Upper lobe of left lung (tissue), 6 donors: Measurements from ENCODE around the gene MALSU1. TPM values are rescaled to one million over a fixed set of nuclear protein-coding genes. Genes with fewer than 3 reads are reported as not detected.

Experiments used
- ATAC-seq, 2 donors: fragments of 200-7000 bp; cut with Tn5 transposase; one replicate each; pipeline ENCODE4 v1.9.1; 2022; ENCODE audit warnings: mild to moderate bottlenecking in 2 of 2, moderate library complexity in 2 of 2; ENCODE audit not compliant: low FRiP score in 2 of 2
- DNase-seq, 2 donors: peaks; one replicate each; pipeline ENCODE4 v3.0.0-alpha.2; 2019 to 2020
- H3K27ac ChIP-seq, 4 donors: fragments of 200-600 bp; sonication (generic); one replicate each; pipeline ENCODE4 v1.5.1; 2016 to 2019
- H3K27me3 ChIP-seq, 4 donors: fragments of 200-600 bp; sonication (generic); one replicate each; pipeline ENCODE4 v1.5.1; 2017 to 2019
- H3K36me3 ChIP-seq, 4 donors: fragments of 200-600 bp; sonication (generic); one replicate each; pipeline ENCODE4 v1.5.1; 2016 to 2019
- H3K4me1 ChIP-seq, 4 donors: fragments of 200-600 bp; sonication (generic); one replicate each; pipeline ENCODE4 v1.5.1; 2018 to 2019
- H3K4me3 ChIP-seq, 4 donors: fragments of 200-600 bp; sonication (generic); one replicate each; pipeline ENCODE4 v1.5.1; 2017 to 2019; ENCODE audit warnings: mild to moderate bottlenecking in 2 of 4, moderate library complexity in 1 of 4
- H3K9me3 ChIP-seq, 4 donors: fragments of 200-600 bp; sonication (generic); one replicate each; pipeline ENCODE4 v1.5.1; 2018 to 2019
- CTCF ChIP-seq, 6 experiments: fragments of 450-650 bp in 4 of 6; fragments of 200-600 bp in 2 of 6; sonication (generic) in 2 of 6; IDR thresholded peaks; one replicate each; pipeline ENCODE4 v1.5.1; 2016 to 2019; ENCODE audit warnings: antibody characterized with exemption in 6 of 6
- EP300 ChIP-seq, 4 donors: sonication (generic); formaldehyde crosslinking; IDR thresholded peaks; one replicate each; pipeline ENCODE4 v1.5.1; 2017; ENCODE audit warnings: antibody characterized with exemption in 4 of 4, control low read depth in 2 of 4
- POLR2A ChIP-seq, 4 donors: fragments of 450-650 bp; IDR thresholded peaks; one replicate each; pipeline ENCODE4 v1.5.1; 2016 to 2017; ENCODE audit warnings: antibody characterized with exemption in 4 of 4, mild to moderate bottlenecking in 2 of 4
- POLR2AphosphoS5 ChIP-seq, 2 donors: sonication (generic); formaldehyde crosslinking; IDR thresholded peaks; one replicate each; pipeline ENCODE4 v1.5.1; 2017; ENCODE audit warnings: antibody characterized with exemption in 2 of 2
- WGBS, 2 donors: methylation state at CpG; one replicate each; pipeline ENCODE4 v1.1.5; 2017 to 2018; 5-methylcytosine and 5-hydroxymethylcytosine counted together
- total RNA-seq, 6 donors: library from RNA; depleted of rRNA in 4 of 6; stranded (reverse); fragments of >200 nt in 4 of 6; gene quantifications; one replicate each; pipeline versions ENCODE4 v1.1.0 to v1.2.1, GENCODE V29; 2016 to 2021
- donor health status: DM: no; HTN: no; CAD: no; lungs with moderate emphysema.
- donor health status: DM: no; HTN: yes; CAD: no; lungs with severe emphysema.

Gene MALSU1
- total RNA-seq, 6 donors from 2014 or later: 30.5 to 63.2 (median 44.6) TPM

- Histone ChIP-seq H3K9me3 (no peaks in the 10 kb centered on the region), H3K27ac (peak overlapping the region in 1 of 4 donors; percentile 50), H3K4me1 (peaks cover 37 to 40% (median 37%) of the 10 kb centered on the region in 4 donors), H3K36me3 (no peaks in the 10 kb centered on the region), H3K27me3 (no peaks in the 10 kb centered on the region), H3K4me3 (no peak overlapping the region)
- TF ChIP-seq POLR2AphosphoS5 (IDR thresholded peaks at IDR 0.05): no peak
- TF ChIP-seq POLR2A (IDR thresholded peaks at IDR 0.05): no peak
- no peak for TF ChIP-seq CTCF (IDR thresholded peaks at IDR 0.05)
- no peak for TF ChIP-seq EP300 (IDR thresholded peaks at IDR 0.05)
- ATAC-seq: no peak
- no peak for DNase-seq
- 50 to 52% methylated on average over 2 of the region's 2 CpGs for WGBS, 2 donors
These were observed 36.0 kb downstream of the MALSU1 start for GRCh38 chr7:23335136-23335535.

DNA sequence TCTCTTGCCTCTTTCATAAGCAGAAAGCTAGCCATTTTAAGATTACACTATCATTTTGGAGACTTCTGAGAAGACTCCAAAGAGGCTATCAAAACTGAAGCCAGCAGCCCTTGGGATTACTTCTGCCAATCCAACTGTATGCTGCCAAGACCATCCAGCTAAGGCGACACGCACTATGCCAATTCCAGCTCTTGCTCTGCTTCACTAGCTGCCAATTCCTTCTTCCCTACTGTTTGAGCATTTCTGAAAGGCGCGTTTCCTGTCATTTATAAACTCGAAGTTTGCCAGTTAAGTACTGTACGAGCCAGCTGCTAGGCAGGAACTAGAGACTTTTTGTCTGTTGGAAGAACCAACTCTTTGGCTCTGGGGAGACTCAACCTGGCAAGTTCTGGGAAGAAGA, 36.5 kb downstream of the MALSU1 start:
- Histone ChIP-seq H3K4me3 (no peak overlapping the region), H3K4me1 (peaks cover 37 to 40% (median 37%) of the 10 kb centered on the region in 4 donors), H3K27me3 (no peaks in the 10 kb centered on the region), H3K36me3 (no peaks in the 10 kb centered on the region), H3K27ac (peak overlapping the region in 1 of 4 donors; percentile 50), H3K9me3 (no peaks in the 10 kb centered on the region)
- DNase-seq (no peak), ATAC-seq (no peak)
- no peak for TF ChIP-seq EP300 (IDR thresholded peaks at IDR 0.05)
- TF ChIP-seq POLR2A (IDR thresholded peaks at IDR 0.05): no peak
- TF ChIP-seq CTCF (IDR thresholded peaks at IDR 0.05): no peak
- no peak for TF ChIP-seq POLR2AphosphoS5 (IDR thresholded peaks at IDR 0.05)
- WGBS, 2 donors: 19 to 26% methylated on average over 6 of the region's 6 CpGs

GRCh38 chr7:23336086-23336485, 36.9 kb downstream of the MALSU1 start:
- peaks cover 37 to 40% (median 37%) of the 10 kb centered on the region in 4 donors for H3K4me1 ChIP-seq
- no peaks in the 10 kb centered on the region for H3K36me3 ChIP-seq
- H3K4me3 ChIP-seq: no peak overlapping the region
- DNase-seq (no peak), ATAC-seq (no peak)
- no peak for TF ChIP-seq POLR2A (IDR thresholded peaks at IDR 0.05)
- TF ChIP-seq POLR2AphosphoS5 (IDR thresholded peaks at IDR 0.05): no peak
- no peak for TF ChIP-seq EP300 (IDR thresholded peaks at IDR 0.05)
- TF ChIP-seq CTCF (IDR thresholded peaks at IDR 0.05): no peak
- no peak overlapping the region for H3K27ac ChIP-seq
- whole genome bisulfite sequencing, 2 donors: 63 to 69% methylated on average over 3 of the region's 3 CpGs
- no peaks in the 10 kb centered on the region for H3K27me3 ChIP-seq
- H3K9me3 ChIP-seq: no peaks in the 10 kb centered on the region

DNA sequence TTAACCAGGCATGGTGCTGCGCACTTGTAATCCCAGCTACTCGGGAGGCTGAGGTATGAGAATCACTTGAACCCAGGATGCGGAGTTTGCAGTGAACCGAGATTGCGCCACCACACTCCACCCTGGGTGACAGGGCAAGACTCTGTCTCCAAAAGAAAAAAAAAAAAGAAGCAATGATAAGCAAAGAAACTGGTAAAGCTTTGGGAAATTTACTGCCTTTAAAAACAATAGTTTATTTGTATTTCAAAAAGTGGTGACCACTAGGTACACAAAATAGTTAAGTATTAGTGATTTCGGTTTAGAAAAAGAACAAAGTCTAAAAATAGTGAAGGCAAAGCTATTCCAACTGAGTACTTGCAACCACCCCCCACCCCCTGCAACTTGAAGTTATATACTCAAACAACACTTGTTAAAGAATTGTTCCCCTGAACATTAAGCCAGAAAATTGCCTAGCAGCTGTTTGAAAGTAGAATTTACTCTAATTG, 37.7 kb downstream of the MALSU1 start:
- H3K4me1 ChIP-seq: peaks cover 37 to 40% (median 37%) of the 10 kb centered on the region in 4 donors
- no peak for DNase-seq
- H3K36me3 ChIP-seq: no peaks in the 10 kb centered on the region
- WGBS, 2 donors: 69 to 73% methylated on average over 6 of the region's 6 CpGs
- no peaks in the 10 kb centered on the region for H3K27me3 ChIP-seq
- H3K27ac ChIP-seq: no peak overlapping the region
- no peaks in the 10 kb centered on the region for H3K9me3 ChIP-seq
- no peak for TF ChIP-seq POLR2A (IDR thresholded peaks at IDR 0.05)
- no peak for TF ChIP-seq EP300 (IDR thresholded peaks at IDR 0.05)
- ATAC-seq: no peak
- H3K4me3 ChIP-seq: no peak overlapping the region

- H3K4me1 ChIP-seq: peaks cover 34 to 39% (median 35%) of the 10 kb centered on the region in 4 donors
- H3K27me3 ChIP-seq: no peaks in the 10 kb centered on the region
- no peaks in the 10 kb centered on the region for H3K36me3 ChIP-seq
- no peak overlapping the region for H3K27ac ChIP-seq
- H3K4me3 ChIP-seq: no peak overlapping the region
- DNase-seq: no peak
- H3K9me3 ChIP-seq: no peaks in the 10 kb centered on the region
- TF ChIP-seq CTCF (IDR thresholded peaks at IDR 0.05) (no peak), POLR2AphosphoS5 (IDR thresholded peaks at IDR 0.05) (no peak), EP300 (IDR thresholded peaks at IDR 0.05) (no peak), POLR2A (IDR thresholded peaks at IDR 0.05) (no peak)
- ATAC-seq: no peak
These were observed 38.2 kb downstream of the MALSU1 start for GRCh38 chr7:23337374-23337773.
